SHP77 (cell line): Measurements from ENCODE around the gene HYAL1.
"Not testable (repeated sequence)": the region's sequence is repeated elsewhere in the genome, so short reads cannot be mapped to it uniquely, and the experiment has no call there.

Experiments
- DNase-seq, 2 experiments: peaks; one replicate each; lab custom pipeline; 2025; lab: John Stamatoyannopoulos, UW

HYAL1 gene

GRCh38 chr3:50294089-50294488 is 9.3 kb downstream of the HYAL1 start:
- DNase-seq, result no peak

- DNase-seq, result no peak
Observed at GRCh38 chr3:50293079-50293801, 10.1 kb downstream of the HYAL1 start.

- DNase-seq, result peak; percentile 95 to 98
Observed at GRCh38 chr3:50292159-50293078, 11.0 kb downstream of the HYAL1 start, which contains the start of gene IFRD2. Gene IFRD2 (minus strand): TSS chr3:50292429. CDS start chr3:50292274, 155 bp downstream.

GRCh38 chr3:50290161-50290641 is 13.2 kb downstream of the HYAL1 start:
- no peak for DNase-seq

GRCh38 chr3:50289130-50289529 is 14.2 kb downstream of the HYAL1 start:
- DNase-seq, result no peak

GRCh38 chr3:50288387-50289007 is 14.9 kb downstream of the HYAL1 start:
- DNase-seq, result no peak

GRCh38 chr3:50287262-50287661 is 16.1 kb downstream of the HYAL1 start:
- no peak for DNase-seq

GRCh38 chr3:50286322-50287227 is 16.8 kb downstream of the HYAL1 start:
- no peak for DNase-seq

- not testable (repeated sequence) for DNase-seq
Observed at GRCh38 chr3:50284121-50284520, 19.3 kb downstream of the HYAL1 start.

GRCh38 chr3:50279255-50280016 is 23.9 kb downstream of the HYAL1 start:
- no peak for DNase-seq

GRCh38 chr3:50278880-50279224 is 24.5 kb downstream of the HYAL1 start, which contains the start of gene LSMEM2:
Gene LSMEM2 (plus strand): TSS chr3:50279087. CDS start chr3:50279114, 27 bp downstream.
- DNase-seq, result no peak

GRCh38 chr3:50278123-50278879 is 25.1 kb downstream of the HYAL1 start:
- DNase-seq, result no peak

GRCh38 chr3:50276762-50277101 is 26.6 kb downstream of the HYAL1 start:
- no peak for DNase-seq

GRCh38 chr3:50275996-50276761 is 27.2 kb downstream of the HYAL1 start:
- no peak for DNase-seq

GRCh38 chr3:50275141-50275995 is 28.0 kb downstream of the HYAL1 start:
- DNase-seq, result no peak

- peak; percentile 72 to 80 for DNase-seq
Observed at GRCh38 chr3:50274371-50275104, 28.8 kb downstream of the HYAL1 start.

GRCh38 chr3:50273689-50274065 is 29.7 kb downstream of the HYAL1 start:
- DNase-seq, result no peak
